HG03439 (cell line): ENCODE data around the gene SBF2.
"Not testable (repeated sequence)": the region's sequence is repeated elsewhere in the genome, so short reads cannot be mapped to it uniquely, and the experiment has no call there.

Source experiments
- ATAC-seq: cut with Tn5 transposase; IDR thresholded peaks from one replicate; pipeline ENCODE4 v1.9.1; 2021; ENCODE audit warnings: mild to moderate bottlenecking, moderate library complexity; ENCODE audit not compliant: unreplicated experiment

The SBF2 gene

DNA sequence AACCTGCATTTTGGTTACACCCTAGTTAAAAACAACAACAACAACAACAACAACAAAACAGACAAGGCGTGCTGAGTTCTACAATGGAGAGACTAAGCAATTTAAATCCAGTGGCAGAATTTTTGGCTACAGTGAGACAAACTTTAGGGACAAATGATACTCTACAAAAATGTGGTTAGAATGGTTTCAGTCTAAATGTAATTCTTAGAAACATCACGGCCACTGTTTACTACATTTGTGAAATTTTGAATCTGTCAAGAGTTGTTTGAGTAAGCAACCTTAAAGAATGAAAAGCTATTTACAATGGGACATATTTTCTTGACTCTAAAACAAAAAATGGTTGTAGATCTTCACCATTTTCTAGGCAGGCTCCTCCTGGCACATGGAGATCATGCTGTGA, 370.7 kb downstream of the SBF2 start:
- ATAC-seq: no peak

DNA sequence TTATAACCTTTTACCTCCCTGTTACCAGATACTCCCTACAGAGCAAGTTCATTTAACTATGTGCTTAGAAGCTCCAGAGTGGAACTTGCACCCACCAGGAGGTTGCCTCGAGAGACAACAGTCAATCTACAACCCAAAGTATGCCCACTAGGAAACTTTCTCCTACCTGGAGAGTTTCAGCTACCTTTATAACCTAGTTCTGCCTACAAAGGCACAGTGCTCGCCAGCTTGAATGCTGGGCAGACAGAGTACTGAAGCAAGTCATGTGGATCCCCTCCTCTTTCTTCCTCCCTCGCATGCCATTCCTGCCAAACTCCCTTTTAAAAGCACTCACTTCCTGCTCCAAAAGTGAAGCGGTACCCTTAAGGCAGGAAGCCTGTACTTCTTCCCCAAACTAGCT, 371.2 kb downstream of the SBF2 start:
- no peak for ATAC-seq

DNA sequence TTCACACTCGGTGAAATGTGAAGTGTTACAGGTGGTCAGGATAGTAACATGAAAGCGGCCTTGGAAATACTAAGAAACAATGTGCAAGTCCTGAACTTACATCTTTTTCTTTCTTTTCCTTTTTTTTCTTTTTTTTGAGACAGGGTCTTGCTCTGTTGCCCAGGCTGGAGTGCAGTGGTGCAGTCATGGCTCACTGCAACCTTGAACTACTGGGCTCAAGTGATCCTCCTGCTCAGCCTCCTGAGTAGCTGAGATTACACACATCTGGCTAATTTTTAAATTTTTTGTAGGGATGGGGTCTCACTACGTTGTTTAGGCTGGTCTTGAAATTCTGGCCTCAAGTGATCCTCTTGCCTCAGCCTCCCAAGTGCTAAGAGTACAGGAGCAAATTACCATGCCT, 377.5 kb downstream of the SBF2 start:
- no peak for ATAC-seq

DNA sequence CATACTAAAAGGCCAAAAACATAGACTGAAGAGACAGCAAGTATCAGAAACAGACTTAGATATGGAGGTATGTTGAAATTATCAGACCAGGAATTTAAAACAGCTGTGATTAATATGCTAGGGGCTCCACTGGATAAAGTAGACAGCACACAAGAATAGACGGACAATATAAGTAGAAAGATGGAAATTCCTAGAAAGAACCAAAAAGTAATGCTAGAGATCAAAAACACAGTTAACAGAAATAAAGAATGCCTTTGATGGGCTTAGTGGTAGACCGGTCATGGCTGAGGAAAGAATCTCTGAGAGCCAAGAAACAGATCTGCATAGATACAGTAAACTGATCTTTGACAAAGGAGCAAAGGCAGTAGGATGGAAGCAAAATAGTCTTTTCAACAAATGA, 380.0 kb downstream of the SBF2 start:
- no peak for ATAC-seq

DNA sequence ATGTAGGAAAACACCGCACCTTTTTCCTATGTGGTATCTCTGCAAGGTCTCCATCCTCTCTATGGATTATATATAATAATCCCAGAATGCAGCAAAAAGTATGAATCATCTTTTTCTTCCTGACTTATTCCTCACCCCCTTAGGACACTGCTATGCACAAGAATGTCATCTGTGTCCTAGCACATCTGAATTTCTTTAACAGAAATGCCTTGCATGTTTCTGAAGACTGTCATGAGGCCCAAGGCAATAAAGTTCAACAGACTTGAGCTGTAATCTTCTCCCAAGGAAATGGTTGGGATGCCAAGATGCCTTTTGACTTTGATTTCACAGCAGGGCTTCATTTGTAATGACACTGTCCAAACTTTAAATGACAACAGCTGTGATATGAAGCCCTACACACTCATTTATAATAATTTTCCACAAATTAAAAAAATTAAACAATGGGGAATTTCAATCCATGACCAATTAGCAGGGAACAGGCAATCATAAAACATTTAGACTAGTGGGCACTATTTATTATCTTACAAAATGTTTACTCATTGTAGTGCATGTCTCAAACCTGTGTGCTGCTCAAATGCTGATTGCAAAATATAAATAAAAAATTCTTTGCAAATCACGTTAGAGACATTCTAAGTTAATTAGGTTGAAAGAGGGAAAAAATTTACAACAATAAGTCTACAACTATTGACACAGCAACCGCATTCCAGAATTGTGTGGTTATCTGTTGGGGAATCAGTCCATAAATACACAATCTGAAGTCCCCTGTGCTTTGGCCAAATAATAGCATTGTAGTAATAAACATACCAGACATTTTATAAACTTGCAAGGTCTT, 387.8 kb downstream of the SBF2 start:
- ATAC-seq: no peak

DNA sequence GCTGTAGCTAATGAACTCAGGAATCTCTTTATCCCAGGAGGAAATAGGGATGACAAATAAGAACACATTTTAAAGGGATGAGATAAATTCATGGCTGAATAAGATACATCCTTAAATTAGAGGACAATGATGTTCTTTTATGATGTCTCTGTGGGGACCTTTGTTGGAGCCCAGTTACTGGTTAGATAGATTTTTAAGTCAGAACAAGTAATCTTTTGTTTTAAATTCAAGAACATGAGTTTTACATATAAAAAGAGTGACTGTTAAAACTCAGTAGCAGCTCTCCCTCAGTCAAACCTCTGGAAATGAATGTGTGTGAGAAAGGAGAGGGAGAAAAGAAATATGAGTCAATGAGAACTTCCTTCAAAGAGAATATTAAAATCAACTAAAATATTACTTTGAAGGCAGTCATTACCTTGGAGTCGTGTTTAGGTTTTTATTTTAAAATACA, 388.5 kb downstream of the SBF2 start:
- ATAC-seq: no peak

DNA sequence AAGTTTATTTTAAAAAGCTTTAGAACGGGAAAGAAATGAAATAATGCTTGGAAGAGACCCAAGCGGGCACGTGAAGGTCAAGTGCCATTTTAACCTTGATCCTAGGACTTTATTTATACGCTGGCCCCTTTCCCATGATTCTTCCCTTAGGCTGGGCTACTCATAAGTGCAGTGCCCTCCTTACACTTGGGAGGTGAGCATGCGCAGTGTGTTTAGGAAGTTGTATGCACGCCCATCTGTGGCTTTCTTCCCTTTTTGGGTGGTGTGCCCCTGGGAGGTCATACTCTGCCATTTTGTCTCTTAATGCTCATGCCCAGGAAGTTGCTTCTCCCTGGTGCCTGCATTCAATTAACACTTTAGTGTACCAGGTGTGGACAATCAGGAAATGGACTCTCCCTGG, 390.4 kb downstream of the SBF2 start:
- ATAC-seq: no peak

DNA sequence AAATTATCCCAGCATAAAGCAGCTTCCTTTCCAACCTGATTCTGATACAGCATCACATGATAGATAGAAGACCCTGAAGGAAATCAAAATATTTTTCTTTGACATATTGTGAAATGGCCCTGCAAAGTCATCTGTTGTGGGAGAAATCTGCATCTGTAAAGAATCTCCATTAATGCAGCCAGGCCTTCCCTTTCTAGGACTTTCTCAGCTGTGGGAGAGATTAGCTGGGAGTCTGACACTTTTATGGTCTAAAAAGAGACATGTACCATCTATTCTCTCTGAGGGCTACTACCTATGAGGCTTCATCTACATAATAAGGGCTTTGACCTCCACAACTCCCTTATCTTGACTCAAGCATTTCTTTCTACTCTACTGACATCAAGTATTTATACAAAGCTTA, 392.1 kb downstream of the SBF2 start:
- ATAC-seq: no peak

DNA sequence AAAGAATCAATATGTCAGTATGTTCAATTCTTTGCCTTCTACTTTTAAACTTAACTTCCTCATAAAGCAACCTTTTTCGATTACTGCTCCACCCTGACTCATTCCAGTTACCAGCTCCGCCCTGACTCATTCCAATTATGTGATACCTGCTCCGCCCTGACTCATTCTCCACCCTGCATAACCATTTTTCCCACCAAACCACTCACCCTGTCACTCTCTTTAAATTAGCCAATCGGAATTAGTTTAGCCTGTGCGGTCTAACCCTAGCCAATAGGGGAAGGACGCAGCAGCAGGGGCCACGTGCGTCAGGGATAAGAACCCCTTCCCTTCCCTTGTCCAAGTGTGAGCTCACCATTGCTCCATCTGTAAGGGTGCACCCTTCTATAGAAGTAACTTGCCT, 393.8 kb downstream of the SBF2 start:
- ATAC-seq: not testable (repeated sequence)

DNA sequence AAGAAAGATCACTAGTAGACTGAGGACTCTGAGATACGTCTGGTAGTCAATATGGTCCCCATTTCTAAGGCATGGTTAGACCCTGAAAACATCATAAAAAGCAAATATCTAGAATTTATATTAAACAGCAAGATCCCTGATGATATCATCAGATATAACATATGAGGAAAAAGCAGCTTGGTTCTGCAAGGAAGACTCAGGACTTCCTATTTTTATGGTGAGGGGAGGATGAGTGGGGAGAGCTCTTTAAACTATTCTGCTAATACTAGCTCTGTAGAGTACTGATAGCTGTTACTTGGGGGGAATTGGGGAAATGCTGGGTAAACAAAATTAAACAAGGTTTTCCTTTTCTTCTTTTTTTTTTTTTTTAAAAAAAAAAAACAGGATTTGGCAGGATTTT, 394.3 kb downstream of the SBF2 start:
- no peak for ATAC-seq

DNA sequence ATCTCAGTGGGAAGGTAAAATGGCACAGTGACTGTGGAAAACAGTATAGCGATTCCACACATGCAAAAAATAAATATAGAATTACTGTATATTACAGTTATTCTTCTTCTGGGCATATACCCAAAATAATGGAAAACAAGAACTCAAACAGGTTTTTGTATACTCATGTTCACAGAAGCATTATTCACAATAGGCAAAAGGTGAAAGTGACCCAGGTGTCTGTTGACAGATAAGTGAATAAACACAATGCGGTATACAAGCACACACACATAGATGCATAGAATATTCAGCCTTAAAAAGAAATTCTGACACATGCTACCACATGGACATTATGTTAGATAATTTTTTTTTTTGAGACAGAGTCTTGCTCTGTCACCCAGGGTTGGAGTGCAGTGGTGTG, 397.1 kb downstream of the SBF2 start:
- no peak for ATAC-seq

DNA sequence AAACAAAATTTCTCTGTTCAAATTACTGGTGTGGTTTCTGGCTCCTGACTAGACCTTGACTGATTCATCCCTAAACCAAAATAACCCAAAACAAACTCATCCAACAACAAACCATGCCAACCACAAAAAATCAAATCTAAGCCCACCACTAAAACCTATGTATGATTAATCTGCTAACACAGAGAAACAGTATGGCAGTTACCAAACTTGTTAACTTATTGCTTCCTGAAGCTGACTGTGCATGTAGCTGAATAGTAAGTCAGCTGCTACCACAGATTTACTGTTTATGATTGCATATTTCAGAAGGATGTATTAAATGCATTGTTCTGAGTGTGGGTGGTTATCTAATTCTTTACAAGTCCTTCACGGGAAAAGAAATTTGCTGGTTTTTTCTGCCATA, 399.0 kb downstream of the SBF2 start:
- no peak for ATAC-seq

DNA sequence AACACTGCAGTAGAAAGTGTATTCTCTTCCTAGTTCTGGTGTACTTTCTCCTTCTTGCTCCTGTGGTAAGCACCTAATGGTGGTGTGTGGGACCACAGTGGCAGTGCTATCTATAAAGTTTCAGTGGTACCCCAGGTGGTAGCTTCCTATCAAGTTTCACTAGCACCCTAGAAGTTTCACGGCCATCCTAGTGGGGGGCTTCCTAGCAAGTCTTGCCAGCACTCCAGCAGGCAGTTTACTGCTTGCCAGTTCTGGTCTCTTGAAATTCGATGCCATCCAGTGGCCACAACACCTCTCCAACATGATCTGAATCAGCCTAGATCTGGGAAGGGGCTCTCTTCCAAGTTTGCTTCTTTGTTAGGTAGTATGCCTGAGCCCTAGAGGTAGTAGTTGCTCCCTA, 400.5 kb downstream of the SBF2 start:
- ATAC-seq: no peak

DNA sequence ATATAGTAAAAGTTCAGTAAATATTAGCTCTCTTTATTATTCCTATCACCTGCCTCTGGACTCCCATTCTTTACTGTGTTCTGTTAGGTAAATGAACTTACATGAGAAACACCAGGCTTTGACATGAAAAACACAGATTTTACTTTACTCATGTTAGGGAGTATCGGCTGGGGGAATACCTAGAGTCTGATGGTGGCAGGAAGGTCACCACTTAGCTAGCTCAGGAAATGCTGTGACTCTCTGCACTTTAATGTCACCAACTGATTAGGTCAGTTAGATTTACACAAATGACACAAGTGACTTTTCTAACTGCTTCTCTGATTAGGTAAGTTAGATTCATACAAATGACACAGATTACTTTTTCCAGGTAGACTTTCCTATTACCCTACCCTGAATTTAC, 405.1 kb downstream of the SBF2 start:
- no peak for ATAC-seq

DNA sequence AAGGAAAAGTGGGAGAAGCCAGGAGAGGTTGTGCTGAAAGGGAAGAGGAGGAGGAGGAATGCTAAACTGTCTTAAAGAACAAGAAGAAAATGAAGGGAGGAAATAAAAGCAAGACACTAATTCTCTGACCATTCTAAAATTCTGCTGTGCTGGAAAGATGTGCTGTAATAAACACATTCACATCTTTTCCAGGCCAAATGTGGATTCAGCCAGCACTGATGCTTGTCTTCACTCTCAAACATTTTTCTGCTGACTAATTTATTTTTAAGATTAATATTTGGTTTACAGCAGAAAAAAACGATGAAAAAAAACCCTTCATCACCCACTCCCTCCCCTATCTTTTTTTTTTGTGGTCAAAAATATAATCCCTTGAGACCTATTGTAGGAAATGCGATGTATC, 406.5 kb downstream of the SBF2 start:
- ATAC-seq: no peak

DNA sequence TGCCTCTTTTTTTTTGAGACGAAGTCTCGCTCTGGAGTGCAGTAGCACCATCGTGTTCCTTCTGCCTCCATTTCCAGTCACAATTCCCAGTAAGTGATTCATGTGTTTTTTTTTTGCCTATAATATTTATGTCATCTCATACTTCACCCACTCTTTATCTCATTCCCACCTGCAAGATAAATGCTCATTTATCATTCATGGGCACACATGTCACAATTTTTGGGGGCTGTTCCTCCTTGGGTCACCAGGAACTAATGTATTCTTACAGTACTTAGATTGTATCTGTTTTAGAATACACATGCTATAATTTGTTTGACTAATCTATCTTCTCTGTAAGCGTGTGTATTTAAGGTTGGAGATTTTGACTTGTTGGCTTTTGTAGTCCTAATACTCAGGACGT, 407.4 kb downstream of the SBF2 start:
- no peak for ATAC-seq

DNA sequence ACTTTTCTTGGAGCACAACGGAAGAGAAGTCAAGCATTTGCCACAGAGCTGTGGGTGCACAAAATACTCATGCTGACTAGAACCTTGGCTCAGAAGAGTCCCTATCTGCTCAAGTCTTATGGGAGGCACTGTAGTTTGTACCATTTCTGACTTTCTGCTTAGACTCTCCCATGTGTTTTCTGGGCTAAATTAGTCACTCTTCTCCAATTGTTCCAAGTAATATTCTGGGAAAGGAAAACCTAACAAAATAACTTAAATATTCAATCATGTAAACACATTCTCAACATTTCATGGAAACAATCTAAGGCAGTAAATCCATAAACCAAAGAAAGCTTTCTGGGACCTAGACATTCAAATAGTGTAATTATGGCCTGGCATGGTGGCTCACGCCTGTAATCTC, 409.4 kb downstream of the SBF2 start:
- no peak for ATAC-seq

DNA sequence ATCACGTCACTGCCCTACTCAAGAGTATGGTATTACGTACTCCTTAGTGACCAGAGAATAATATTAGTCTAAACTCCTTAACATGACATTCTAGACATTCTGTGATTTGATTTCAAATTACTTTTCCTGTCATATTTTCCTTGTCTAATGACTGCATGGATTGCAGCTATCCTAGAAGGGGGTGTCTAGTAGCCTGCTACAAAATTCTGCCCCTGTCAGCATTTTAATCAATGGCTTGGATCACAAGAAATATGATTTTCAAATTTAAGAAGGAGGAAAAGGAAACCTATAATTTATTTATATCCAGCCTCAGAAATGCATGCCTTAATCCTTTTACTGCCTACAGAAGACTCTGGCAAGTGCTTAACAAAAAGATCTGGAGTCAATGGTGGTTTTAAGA, 413.4 kb downstream of the SBF2 start:
- ATAC-seq: no peak

DNA sequence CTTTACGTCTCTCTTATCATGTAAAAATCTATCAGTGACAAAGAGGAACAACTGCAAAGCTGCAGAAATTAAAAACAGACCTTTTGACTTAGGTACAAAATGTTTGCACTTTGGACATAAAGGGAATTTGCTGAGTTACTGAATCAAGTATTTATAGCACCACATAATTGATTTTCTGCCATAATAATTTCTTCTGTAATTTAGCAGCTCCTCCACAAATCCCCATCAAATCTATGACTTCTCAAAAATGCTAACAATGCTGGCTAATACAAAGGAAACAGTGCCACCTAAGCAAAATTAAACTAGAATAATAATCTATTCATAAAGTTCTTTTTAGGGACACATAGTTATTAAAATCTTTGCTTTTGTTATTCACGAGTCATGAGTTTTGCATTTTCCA, 415.1 kb downstream of the SBF2 start:
- no peak for ATAC-seq

DNA sequence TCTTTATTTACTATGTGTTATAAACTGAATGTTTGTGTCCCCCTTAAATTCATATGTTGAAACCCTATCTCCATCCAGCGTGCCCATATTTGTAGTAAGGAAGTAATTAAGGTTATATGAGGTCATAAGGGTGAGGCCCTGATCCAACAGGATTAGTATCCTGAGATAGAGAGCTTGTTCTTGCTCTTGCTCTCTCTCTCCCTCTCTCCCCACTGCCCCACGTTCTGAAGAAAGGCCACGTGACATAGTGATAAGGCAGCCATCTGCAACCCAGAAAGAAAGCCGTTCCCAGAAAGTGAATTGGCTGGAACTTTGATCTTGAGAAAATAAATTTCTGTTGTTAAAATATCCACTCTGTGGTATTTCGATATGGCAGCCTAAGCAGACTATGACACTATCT, 417.7 kb downstream of the SBF2 start:
- ATAC-seq: no peak

DNA sequence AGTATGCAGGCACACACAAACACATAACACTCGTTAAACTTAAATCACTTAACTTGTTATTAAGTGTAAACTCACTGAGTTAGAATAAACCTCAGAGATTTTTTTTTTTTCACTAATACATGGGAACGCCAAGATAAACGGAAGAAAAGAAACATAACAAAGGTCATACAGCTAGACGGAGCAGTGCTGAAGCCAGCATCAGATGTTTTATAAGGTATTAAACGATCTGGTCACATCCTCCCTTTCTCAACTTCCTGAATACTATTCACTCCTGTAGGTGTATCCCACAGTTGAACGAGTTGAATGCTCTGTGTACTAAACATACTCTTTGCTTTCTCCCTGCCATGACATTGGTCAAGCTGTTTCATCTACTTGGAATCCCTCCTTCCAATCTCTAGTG, 418.2 kb downstream of the SBF2 start:
- ATAC-seq: no peak

DNA sequence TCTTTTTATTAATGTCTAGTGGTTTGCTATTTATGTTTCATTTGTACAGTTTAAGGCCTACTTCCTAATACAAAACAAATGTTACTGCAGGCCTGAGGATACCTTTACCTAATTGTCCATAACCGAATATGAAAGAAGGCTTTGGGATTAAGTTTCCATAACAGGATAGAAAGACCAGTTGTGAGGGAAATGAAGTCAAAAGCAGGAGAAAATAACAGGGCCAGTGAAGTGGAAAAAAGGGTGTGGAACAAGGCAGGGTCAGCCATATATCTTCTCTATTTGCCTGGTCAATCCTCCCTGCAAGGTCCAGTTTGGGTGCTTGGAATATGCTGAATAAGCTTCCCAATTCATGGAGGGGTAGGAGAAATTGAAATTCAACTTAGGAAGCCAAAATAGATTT, 418.6 kb downstream of the SBF2 start:
- ATAC-seq: no peak

DNA sequence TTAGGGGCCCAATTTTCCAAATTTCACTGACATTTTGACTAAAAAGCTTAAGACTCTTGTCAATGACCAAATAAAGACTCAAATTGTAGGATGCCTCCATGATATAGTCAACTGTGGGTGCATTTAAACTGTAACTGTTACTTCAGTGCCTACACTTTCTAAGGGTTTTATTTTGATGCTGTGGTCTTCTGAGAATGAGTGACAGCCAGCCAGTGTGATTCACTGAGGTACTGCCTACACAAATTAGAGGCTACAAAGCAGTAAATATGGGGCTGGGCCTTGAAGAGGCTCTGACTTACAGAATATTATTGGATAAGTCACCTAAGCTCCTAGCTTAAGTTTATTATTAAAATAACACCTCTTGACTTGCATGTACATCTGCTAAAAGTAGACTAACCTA, 419.6 kb downstream of the SBF2 start:
- no peak for ATAC-seq
